Neural progenitor cell (in vitro differentiated cells): ENCODE data around the gene C1GALT1.

Source experiments
- EZH2 ChIP-seq: fragments of 200-600 bp; sonication (generic); IDR thresholded peaks from 2 replicates; pipeline ENCODE4 v1.6.1; 2017; ENCODE audit warnings: antibody characterized with exemption, mild to moderate bottlenecking, moderate library complexity
- TF ChIP-seq, protein P1 (sequence below): fragments of 200-600 bp; sonication (generic); IDR thresholded peaks from 2 replicates; pipeline ENCODE4 v1.5.1; 2017; ENCODE audit warnings: antibody characterized with exemption, mild to moderate bottlenecking

DNA sequence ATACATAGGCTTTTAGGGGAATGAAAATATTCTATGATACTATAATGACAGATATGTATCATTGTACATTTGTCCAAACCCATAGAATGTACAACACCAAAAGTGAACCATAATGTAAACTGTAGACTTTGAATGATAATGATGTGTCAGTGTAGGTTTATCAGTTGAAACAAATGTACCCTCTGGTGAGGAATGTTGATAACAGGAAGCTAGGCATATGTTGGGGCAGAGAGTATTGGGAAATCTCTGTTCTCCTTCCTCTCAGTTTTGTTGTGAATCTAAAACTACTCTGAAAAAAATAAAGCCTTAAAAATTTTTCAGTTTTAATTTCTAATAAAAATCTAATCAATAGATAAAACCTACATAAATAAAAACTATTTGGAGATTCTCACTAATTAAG is 36.9 kb downstream of the C1GALT1 start:
- TF ChIP-seq, protein P1, sequence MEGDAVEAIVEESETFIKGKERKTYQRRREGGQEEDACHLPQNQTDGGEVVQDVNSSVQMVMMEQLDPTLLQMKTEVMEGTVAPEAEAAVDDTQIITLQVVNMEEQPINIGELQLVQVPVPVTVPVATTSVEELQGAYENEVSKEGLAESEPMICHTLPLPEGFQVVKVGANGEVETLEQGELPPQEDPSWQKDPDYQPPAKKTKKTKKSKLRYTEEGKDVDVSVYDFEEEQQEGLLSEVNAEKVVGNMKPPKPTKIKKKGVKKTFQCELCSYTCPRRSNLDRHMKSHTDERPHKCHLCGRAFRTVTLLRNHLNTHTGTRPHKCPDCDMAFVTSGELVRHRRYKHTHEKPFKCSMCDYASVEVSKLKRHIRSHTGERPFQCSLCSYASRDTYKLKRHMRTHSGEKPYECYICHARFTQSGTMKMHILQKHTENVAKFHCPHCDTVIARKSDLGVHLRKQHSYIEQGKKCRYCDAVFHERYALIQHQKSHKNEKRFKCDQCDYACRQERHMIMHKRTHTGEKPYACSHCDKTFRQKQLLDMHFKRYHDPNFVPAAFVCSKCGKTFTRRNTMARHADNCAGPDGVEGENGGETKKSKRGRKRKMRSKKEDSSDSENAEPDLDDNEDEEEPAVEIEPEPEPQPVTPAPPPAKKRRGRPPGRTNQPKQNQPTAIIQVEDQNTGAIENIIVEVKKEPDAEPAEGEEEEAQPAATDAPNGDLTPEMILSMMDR = no peak
- no peak for TF ChIP-seq EZH2
